Loucy (cell line): Measurements from ENCODE around the gene IL12RB2.

Experiments
- H2AFZ ChIP-seq: fragments of 200-600 bp; sonication (generic); 2 replicates; pipeline ENCODE4 v1.6.0; 2016; ENCODE audit warnings: antibody characterized with exemption, mild to moderate bottlenecking, low read length, moderate library complexity
- H3F3A ChIP-seq: fragments of 200-600 bp; 2 replicates; pipeline ENCODE4 v1.6.0; 2016; ENCODE audit warnings: antibody characterized with exemption, low read depth, mild to moderate bottlenecking
- H3K27me3 ChIP-seq: fragments of 200-600 bp; sonication (generic); 2 replicates; pipeline ENCODE4 v1.6.1; 2014; ENCODE audit warnings: low read length, mild to moderate bottlenecking; ENCODE audit not compliant: insufficient read depth, poor library complexity, severe bottlenecking
- H3K36me3 ChIP-seq: fragments of 200-600 bp; sonication (generic); 2 replicates; pipeline ENCODE4 v1.6.1; 2016; ENCODE audit warnings: low read length; ENCODE audit not compliant: insufficient read depth
- H3K4me1 ChIP-seq: fragments of 200-600 bp; sonication (generic); 2 replicates; pipeline ENCODE4 v1.5.1; 2014; ENCODE audit warnings: low read length, mild to moderate bottlenecking; ENCODE audit not compliant: insufficient read depth, poor library complexity, severe bottlenecking
- H3K4me2 ChIP-seq: fragments of 200-600 bp; sonication (generic); 2 replicates; pipeline ENCODE4 v1.6.0; 2014; ENCODE audit warnings: antibody characterized with exemption, low read length, low read depth, mild to moderate bottlenecking; ENCODE audit not compliant: poor library complexity, severe bottlenecking
- H3K4me3 ChIP-seq: fragments of 200-600 bp; sonication (generic); 2 replicates; pipeline ENCODE4 v1.5.1; 2014; ENCODE audit warnings: low read length, mild to moderate bottlenecking, mixed read lengths; ENCODE audit not compliant: poor library complexity, severe bottlenecking
- H3K79me2 ChIP-seq: fragments of 200-600 bp; sonication (generic); 2 replicates; pipeline ENCODE4 v1.6.1; 2014; ENCODE audit warnings: low read length; ENCODE audit not compliant: insufficient read depth
- H3K9ac ChIP-seq: fragments of 200-600 bp; sonication (generic); 2 replicates; pipeline ENCODE4 v1.6.0; 2014; ENCODE audit warnings: mild to moderate bottlenecking, low read depth, low read length, moderate library complexity; ENCODE audit not compliant: poor library complexity, severe bottlenecking
- H3K9me2 ChIP-seq: fragments of 200-600 bp; sonication (generic); replicated peaks from 2 replicates; pipeline ENCODE4 v1.6.1; 2016; ENCODE audit warnings: low read depth, low read length, mixed read lengths
- H3K9me3 ChIP-seq: fragments of 200-600 bp; sonication (generic); 2 replicates; pipeline ENCODE4 v1.6.1; 2014; ENCODE audit warnings: mild to moderate bottlenecking, antibody characterized with exemption, low read length, low read depth; ENCODE audit not compliant: insufficient read depth
- H4K20me1 ChIP-seq: fragments of 200-600 bp; sonication (generic); 2 replicates; pipeline ENCODE4 v1.6.0; 2014; ENCODE audit warnings: antibody characterized with exemption, low read length, mild to moderate bottlenecking; ENCODE audit not compliant: insufficient read depth, poor library complexity, severe bottlenecking
- EZH2phosphoT487 ChIP-seq: fragments of 200-600 bp; IDR thresholded peaks from 2 replicates; pipeline ENCODE4 v1.6.1; 2018; ENCODE audit warnings: antibody characterized with exemption, mild to moderate bottlenecking, moderate library complexity, borderline replicate concordance
- TF ChIP-seq, protein P1 (sequence below): fragments of 200-600 bp; sonication (generic); conservative IDR thresholded peaks from 2 replicates; pipeline ENCODE4 v1.5.1; 2014; ENCODE audit warnings: mild to moderate bottlenecking, antibody characterized with exemption, low read length

Gene IL12RB2

DNA sequence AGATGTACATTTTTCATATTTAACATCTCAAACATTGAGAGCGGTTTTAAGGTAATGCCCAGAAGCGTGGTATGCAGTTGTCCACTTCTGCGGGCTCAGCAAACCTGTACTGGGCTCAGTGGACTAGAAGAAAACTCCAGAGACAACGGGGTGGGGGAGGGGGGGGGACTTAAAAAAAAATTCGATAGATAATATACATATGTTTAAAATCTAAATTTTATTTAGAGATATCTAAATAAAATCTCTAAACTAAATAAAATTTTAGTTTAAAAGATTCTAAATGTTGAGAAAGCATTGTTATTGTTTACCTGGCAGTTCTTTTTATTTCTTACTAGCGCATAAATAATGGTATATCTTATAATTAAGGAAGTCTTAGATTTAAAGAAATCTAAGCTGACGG, 1.1 kb upstream of the IL12RB2 start:
- no peak overlapping the region for H3K9ac ChIP-seq
- no peaks in the 10 kb centered on the region for H3K4me1 ChIP-seq
- TF ChIP-seq, protein P1, sequence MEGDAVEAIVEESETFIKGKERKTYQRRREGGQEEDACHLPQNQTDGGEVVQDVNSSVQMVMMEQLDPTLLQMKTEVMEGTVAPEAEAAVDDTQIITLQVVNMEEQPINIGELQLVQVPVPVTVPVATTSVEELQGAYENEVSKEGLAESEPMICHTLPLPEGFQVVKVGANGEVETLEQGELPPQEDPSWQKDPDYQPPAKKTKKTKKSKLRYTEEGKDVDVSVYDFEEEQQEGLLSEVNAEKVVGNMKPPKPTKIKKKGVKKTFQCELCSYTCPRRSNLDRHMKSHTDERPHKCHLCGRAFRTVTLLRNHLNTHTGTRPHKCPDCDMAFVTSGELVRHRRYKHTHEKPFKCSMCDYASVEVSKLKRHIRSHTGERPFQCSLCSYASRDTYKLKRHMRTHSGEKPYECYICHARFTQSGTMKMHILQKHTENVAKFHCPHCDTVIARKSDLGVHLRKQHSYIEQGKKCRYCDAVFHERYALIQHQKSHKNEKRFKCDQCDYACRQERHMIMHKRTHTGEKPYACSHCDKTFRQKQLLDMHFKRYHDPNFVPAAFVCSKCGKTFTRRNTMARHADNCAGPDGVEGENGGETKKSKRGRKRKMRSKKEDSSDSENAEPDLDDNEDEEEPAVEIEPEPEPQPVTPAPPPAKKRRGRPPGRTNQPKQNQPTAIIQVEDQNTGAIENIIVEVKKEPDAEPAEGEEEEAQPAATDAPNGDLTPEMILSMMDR: no peak
- TF ChIP-seq EZH2phosphoT487: no peak
- H3K36me3 ChIP-seq: no peaks in the 10 kb centered on the region
- no peak overlapping the region for H3K4me3 ChIP-seq
- no peaks in the 10 kb centered on the region for H3K27me3 ChIP-seq
- H3K9me2 ChIP-seq: no peaks in the 10 kb centered on the region
- H2AFZ ChIP-seq: no peak overlapping the region
- H3K4me2 ChIP-seq: no peak overlapping the region
- no peaks in the 10 kb centered on the region for H3K9me3 ChIP-seq
- no peaks in the 10 kb centered on the region for H4K20me1 ChIP-seq
- no peaks in the 10 kb centered on the region for H3K79me2 ChIP-seq
- no peaks in the 10 kb centered on the region for H3F3A ChIP-seq

DNA sequence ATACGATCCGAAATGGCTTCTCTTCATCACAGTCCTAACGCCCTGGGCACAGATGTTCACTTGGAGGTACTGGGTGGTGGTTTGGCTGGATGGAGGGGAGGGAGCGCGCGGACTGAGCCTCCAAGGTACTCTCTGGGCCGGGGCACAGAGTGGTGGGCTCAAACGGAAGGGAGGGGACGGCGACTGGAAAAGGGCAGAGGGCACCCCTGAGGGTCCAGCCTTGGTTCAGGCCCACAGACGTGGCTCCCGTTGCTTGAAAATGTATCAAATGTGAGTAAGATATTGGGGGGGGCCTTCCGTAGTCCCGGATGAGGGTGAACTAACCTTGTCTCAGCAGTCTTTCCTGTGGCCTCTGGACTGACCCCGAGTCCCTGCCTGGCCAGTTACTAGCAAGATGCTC, 463 bp downstream of the IL12RB2 start:
- Histone ChIP-seq H3K4me3 (no peak overlapping the region), H3K4me1 (no peaks in the 10 kb centered on the region)

DNA sequence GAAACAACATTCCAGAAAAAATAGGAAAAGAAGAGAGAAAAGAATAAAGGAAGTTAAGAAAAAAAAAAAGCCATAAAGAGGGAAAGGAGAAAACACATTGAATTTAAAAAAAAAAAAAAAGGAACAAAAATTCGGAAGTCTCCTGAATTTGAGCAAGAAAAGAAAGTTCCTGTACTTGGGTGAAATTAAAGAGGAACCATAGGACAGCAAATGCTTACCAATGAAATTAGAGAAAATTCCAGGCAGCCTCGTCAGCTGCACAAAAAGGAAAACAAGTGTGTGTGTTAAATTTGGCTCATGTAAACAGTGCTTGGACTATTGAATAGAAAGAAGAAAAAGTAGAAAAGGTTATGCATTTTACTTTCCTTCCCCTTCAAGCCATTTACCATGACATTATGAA, 4.9 kb downstream of the IL12RB2 start:
- no peak overlapping the region for H3K4me2 ChIP-seq
- no peaks in the 10 kb centered on the region for H3K9me3 ChIP-seq
- no peaks in the 10 kb centered on the region for H3F3A ChIP-seq
- no peak overlapping the region for H3K9ac ChIP-seq
- no peaks in the 10 kb centered on the region for H3K36me3 ChIP-seq
- TF ChIP-seq, protein P1: no peak
- TF ChIP-seq EZH2phosphoT487: no peak
- no peak overlapping the region for H2AFZ ChIP-seq
- H3K27me3 ChIP-seq: no peaks in the 10 kb centered on the region
- no peaks in the 10 kb centered on the region for H3K79me2 ChIP-seq
- no peak overlapping the region for H3K4me3 ChIP-seq
- no peaks in the 10 kb centered on the region for H3K9me2 ChIP-seq
- H3K4me1 ChIP-seq: no peaks in the 10 kb centered on the region
- no peaks in the 10 kb centered on the region for H4K20me1 ChIP-seq

More for the DNA sequence above, 463 bp downstream of the IL12RB2 start:
- H4K20me1 ChIP-seq: no peaks in the 10 kb centered on the region
- H3K36me3 ChIP-seq: no peaks in the 10 kb centered on the region
- no peak overlapping the region for H2AFZ ChIP-seq
- TF ChIP-seq EZH2phosphoT487: no peak
- TF ChIP-seq, protein P1: no peak
- H3K4me2 ChIP-seq: no peak overlapping the region
- no peaks in the 10 kb centered on the region for H3F3A ChIP-seq
- H3K79me2 ChIP-seq: no peaks in the 10 kb centered on the region
- H3K9me2 ChIP-seq: no peaks in the 10 kb centered on the region
- H3K27me3 ChIP-seq: no peaks in the 10 kb centered on the region
- H3K9ac ChIP-seq: no peak overlapping the region
- H3K9me3 ChIP-seq: no peaks in the 10 kb centered on the region
